BJ (cell line): ENCODE results near the gene DND1. TPM values are rescaled to one million over a fixed set of nuclear protein-coding genes. Genes with fewer than 3 reads are reported as not detected.

Experiments
- CTCF ChIA-PET: fragments of 350-600 bp; formaldehyde crosslinking; extraction: SDS; loops from one replicate; lab custom pipeline; 2021; ENCODE audit warnings: antibody characterized with exemption, inconsistent platforms; lab: Yijun Ruan, JAX
- POLR2A ChIA-PET: fragments of 300-600 bp; sonication (Branson Sonifier 250); formaldehyde crosslinking; extraction: SDS; loops from one replicate; lab custom pipeline; 2021; ENCODE audit warnings: antibody characterized with exemption; lab: Charles Lee
- DNase-seq: peaks from one replicate; pipeline ENCODE4 v3.0.0-alpha.2; 2011; ENCODE audit warnings: low read depth
- H3K27me3 ChIP-seq: 2 replicates; pipeline ENCODE4 v1.6.0; 2011; ENCODE audit warnings: low read length; ENCODE audit not compliant: control insufficient read depth, insufficient read depth
- H3K36me3 ChIP-seq: 2 replicates; pipeline ENCODE4 v1.5.1; 2011; ENCODE audit warnings: low read length; ENCODE audit not compliant: control insufficient read depth, insufficient read depth
- H3K4me3 ChIP-seq: 2 replicates; pipeline ENCODE4 v1.5.1; 2011; ENCODE audit warnings: low read depth, mild to moderate bottlenecking, control low read depth, low read length
- CTCF ChIP-seq: IDR thresholded peaks from 2 replicates; pipeline ENCODE4 v1.5.1; 2011; ENCODE audit warnings: low read depth, mild to moderate bottlenecking, control low read depth, inconsistent platforms, low read length, moderate library complexity; ENCODE audit not compliant: insufficient read depth
- polyA plus RNA-seq: library from polyadenylated mRNA; depleted of rRNA; stranded (reverse); fragments of >200 nt; gene quantifications from 2 replicates; pipeline ENCODE4 v1.2.3, GENCODE V29; 2011

Gene DND1
- polyA plus RNA-seq, 1 experiment = 0.36 TPM

- no peak for DNase-seq
- H3K27me3 ChIP-seq = no peaks in the 10 kb centered on the region
- no peak overlapping the region for H3K4me3 ChIP-seq
- POLR2A ChIA-PET = no interaction called here
- no peak for TF ChIP-seq CTCF
- H3K36me3 ChIP-seq = peaks cover 4% of the 10 kb centered on the region; the same call in 1 of the 2 replicates
- CTCF ChIA-PET = no interaction called here
Measured at GRCh38 chr5:140637371-140638100, 35.8 kb downstream of the DND1 start.

- DNase-seq = no peak
- POLR2A ChIA-PET = no interaction called here
- CTCF ChIA-PET = interaction anchor here (0.6 to 2.9 kb wide), 19 partner anchors 12 to 277 kb away, joined by 3 to 15 read pairs (median 4); partner anchors contain the start of genes APBB3, EIF4EBP3, IK and NDUFA2
Measured at GRCh38 chr5:140635291-140636257, 37.8 kb downstream of the DND1 start.

GRCh38 chr5:140634103-140634502 is 39.3 kb downstream of the DND1 start:
- Histone ChIP-seq H3K36me3 (no peaks in the 10 kb centered on the region), H3K4me3 (no peak overlapping the region), H3K27me3 (no peaks in the 10 kb centered on the region)
- ChIA-PET POLR2A (no interaction called here), CTCF (interaction anchor here (0.8 to 2.9 kb wide), 8 partner anchors 13 to 271 kb away, joined by 3 to 15 read pairs (median 4); partner anchors contain the start of genes APBB3, IK and NDUFA2)
- DNase-seq = no peak
- TF ChIP-seq CTCF = no peak

More at GRCh38 chr5:140635291-140636257, 37.8 kb downstream of the DND1 start:
- Histone ChIP-seq H3K36me3 (no peaks in the 10 kb centered on the region), H3K4me3 (no peak overlapping the region), H3K27me3 (no peaks in the 10 kb centered on the region)
- TF ChIP-seq CTCF = no peak

GRCh38 chr5:140633501-140633900 is 39.9 kb downstream of the DND1 start:
- H3K27me3 ChIP-seq = no peaks in the 10 kb centered on the region
- H3K36me3 ChIP-seq = no peaks in the 10 kb centered on the region
- ChIA-PET POLR2A (no interaction called here), CTCF (interaction anchor here (0.6 to 2.9 kb wide), 2 partner anchors 49 to 261 kb away, joined by 3 to 15 read pairs; no protein-coding TSS in a partner anchor)
- no peak for DNase-seq
- no peak overlapping the region for H3K4me3 ChIP-seq
- TF ChIP-seq CTCF = no peak
